ENCODE results near the gene CCSER1.
A peak's percentile ranks its signal among the peaks of the same experiment; 100 is the strongest.

Gene CCSER1

GRCh38 chr4:90958256-90958895 is 831.2 kb downstream of the CCSER1 start:
- peak; percentile 69 for DNase-seq (ENCODE audit: low read depth)

- DNase-seq (ENCODE audit: low read depth): no peak
Measured at GRCh38 chr4:90960433-90960832, 833.2 kb downstream of the CCSER1 start.

- DNase-seq (ENCODE audit: low read depth): no peak
Measured at GRCh38 chr4:90960840-90961239, 833.6 kb downstream of the CCSER1 start.

GRCh38 chr4:90970021-90970420 is 842.8 kb downstream of the CCSER1 start:
- no peak for DNase-seq (ENCODE audit: low read depth)

GRCh38 chr4:90977726-90978125 is 850.5 kb downstream of the CCSER1 start:
- DNase-seq (ENCODE audit: low read depth): no peak

- no peak for DNase-seq (ENCODE audit: low read depth)
Measured at GRCh38 chr4:90979556-90979955, 852.4 kb downstream of the CCSER1 start.

GRCh38 chr4:90982813-90983212 is 855.6 kb downstream of the CCSER1 start:
- no peak for DNase-seq (ENCODE audit: low read depth)

GRCh38 chr4:90990284-90990683 is 863.1 kb downstream of the CCSER1 start:
- DNase-seq (ENCODE audit: low read depth): no peak

GRCh38 chr4:90992213-90992612 is 865.0 kb downstream of the CCSER1 start:
- no peak for DNase-seq (ENCODE audit: low read depth)

GRCh38 chr4:90994851-90995574 is 867.8 kb downstream of the CCSER1 start:
- no peak for DNase-seq (ENCODE audit: low read depth)

GRCh38 chr4:90995996-90996395 is 868.8 kb downstream of the CCSER1 start:
- DNase-seq (ENCODE audit: low read depth): no peak

- DNase-seq (ENCODE audit: low read depth): no peak
Measured at GRCh38 chr4:90996813-90997212, 869.6 kb downstream of the CCSER1 start.

GRCh38 chr4:91015861-91016260 is 888.7 kb downstream of the CCSER1 start:
- DNase-seq (ENCODE audit: low read depth): no peak

GRCh38 chr4:91019513-91019912 is 892.3 kb downstream of the CCSER1 start:
- DNase-seq (ENCODE audit: low read depth): no peak

- no peak for DNase-seq (ENCODE audit: low read depth)
Measured at GRCh38 chr4:91025241-91026148, 898.3 kb downstream of the CCSER1 start.

GRCh38 chr4:91028228-91028627 is 901.0 kb downstream of the CCSER1 start:
- DNase-seq (ENCODE audit: low read depth): no peak

- DNase-seq (ENCODE audit: low read depth): no peak
Measured at GRCh38 chr4:91031761-91032160, 904.6 kb downstream of the CCSER1 start.

- DNase-seq (ENCODE audit: low read depth): no peak
Measured at GRCh38 chr4:91032725-91033445, 905.7 kb downstream of the CCSER1 start.

- DNase-seq (ENCODE audit: low read depth): no peak
Measured at GRCh38 chr4:91035276-91035675, 908.1 kb downstream of the CCSER1 start.

GRCh38 chr4:91037951-91038350 is 910.8 kb downstream of the CCSER1 start:
- DNase-seq (ENCODE audit: low read depth): no peak

- DNase-seq (ENCODE audit: low read depth): no peak
Measured at GRCh38 chr4:91057871-91058270, 930.7 kb downstream of the CCSER1 start.

GRCh38 chr4:91058345-91058744 is 931.2 kb downstream of the CCSER1 start:
- peak; percentile 39 for DNase-seq (ENCODE audit: low read depth)

All from fibroblast of gingiva (primary cell).